Adrenal gland (tissue), 12 donors: Measurements from ENCODE around the gene ANKRD33B. TPM values are rescaled to one million over a fixed set of nuclear protein-coding genes. Genes with fewer than 3 reads are reported as not detected.

Experiments
- DNase-seq, 7 donors: peaks; one replicate each; pipeline ENCODE4 v3.0.0-alpha.2; 2019 to 2020
- H3K27ac ChIP-seq, 5 donors: fragments of 200-600 bp; sonication (generic) in 4 of 5; 1 replicate in 3 of 5; 2 replicates in 2 of 5; pipeline versions ENCODE4 v1.5.1 to v1.8.0; 2016 to 2020; ENCODE audit warnings: mild to moderate bottlenecking in 1 of 5
- H3K27me3 ChIP-seq: fragments of 200-600 bp; 2 replicates; pipeline ENCODE4 v1.8.0; 2021
- H3K36me3 ChIP-seq, 2 donors: fragments of 200-600 bp; replicated peaks in 1 of 2; 1 replicate in 1 of 2; 2 replicates in 1 of 2; pipeline versions ENCODE4 v1.5.1 to v1.8.0; 2018 to 2022
- H3K4me1 ChIP-seq, 2 donors: fragments of 200-600 bp; replicated peaks in 1 of 2; 1 replicate in 1 of 2; 2 replicates in 1 of 2; pipeline versions ENCODE4 v1.5.1 to v1.8.0; 2018 to 2021
- H3K4me3 ChIP-seq, 4 donors: fragments of 200-600 bp; sonication (generic) in 3 of 4; one replicate each; pipeline ENCODE4 v1.5.1; 2016 to 2018
- H3K9me3 ChIP-seq, 3 donors: fragments of 200-600 bp; sonication (generic) in 1 of 3; replicated peaks in 1 of 3; 1 replicate in 2 of 3; 2 replicates in 1 of 3; pipeline versions ENCODE4 v1.5.1 to v1.8.0; 2016 to 2021
- CTCF ChIP-seq, 6 experiments: fragments of 450-650 bp in 4 of 6; fragments of 200-600 bp in 2 of 6; sonication (generic) in 1 of 6; IDR thresholded peaks; 1 replicate in 5 of 6; 2 replicates in 1 of 6; pipeline versions ENCODE4 v1.5.1 to v1.8.0; 2016 to 2021; ENCODE audit warnings: antibody characterized with exemption in 6 of 6, mild to moderate bottlenecking in 2 of 6, moderate library complexity in 1 of 6
- POLR2A ChIP-seq, 2 donors: fragments of 450-650 bp; IDR thresholded peaks; one replicate each; pipeline ENCODE4 v1.6.1; 2017; ENCODE audit warnings: antibody characterized with exemption in 2 of 2, mild to moderate bottlenecking in 2 of 2, moderate library complexity in 1 of 2
- WGBS, 4 donors: extraction: QIAGEN DNeasy Blood & Tissue Kit in 2 of 4; methylation state at CpG; one replicate each; pipeline versions ENCODE4 v1.1.5 to v1.1.7; 2013 to 2017; 5-methylcytosine and 5-hydroxymethylcytosine counted together
- intact Hi-C, 2 donors: fragments of 100-400 bp; cut with DNase I; formaldehyde crosslinking; loops; one replicate each; pipeline versions ENCODE4 v1.14.1 to v1.15.0; 2022 to 2023
- polyA plus RNA-seq, 3 donors: library from polyadenylated mRNA; stranded (reverse); fragments of 200-250 nt in 2 of 3; fragments of 350-450 nt in 1 of 3; fragmentation: Illumina TruSeq in 1 of 3; extraction: RNeasy Lipid Tissue Mini Kit (QIAGEN cat#74804) in 1 of 3; gene quantifications; one replicate each; pipeline ENCODE4 v1.2.3, GENCODE V29; 2013 to 2014
- total RNA-seq, 9 donors: library from RNA; depleted of rRNA in 4 of 9; stranded (reverse); fragments of >200 nt in 4 of 9; fragments of 120-200 nt in 1 of 9; fragmentation: NEBNext Ultra II Directional in 1 of 9; extraction: Animal tissue kit (Norgen Biotek cat#: 25700) in 1 of 9; gene quantifications; one replicate each; pipeline versions ENCODE4 v1.1.0 to v1.2.4, GENCODE V29; 2013 to 2023
- donor health status: healthy with polysubstance abuse.
- donor health status: Bipolar disorder and iron deficiency.
- donor health status: DM: yes; HTN: yes; CAD: no.
- donor health status: DM: no; HTN: no; CAD: no.
- donor health status: DM: no; HTN: no; CAD: no.
- donor health status: DM: yes; HTN: yes; CAD: no.

Gene ANKRD33B
- total and polyA plus RNA-seq, 12 donors = 0.14 to 0.69 (median 0.23) TPM

DNA sequence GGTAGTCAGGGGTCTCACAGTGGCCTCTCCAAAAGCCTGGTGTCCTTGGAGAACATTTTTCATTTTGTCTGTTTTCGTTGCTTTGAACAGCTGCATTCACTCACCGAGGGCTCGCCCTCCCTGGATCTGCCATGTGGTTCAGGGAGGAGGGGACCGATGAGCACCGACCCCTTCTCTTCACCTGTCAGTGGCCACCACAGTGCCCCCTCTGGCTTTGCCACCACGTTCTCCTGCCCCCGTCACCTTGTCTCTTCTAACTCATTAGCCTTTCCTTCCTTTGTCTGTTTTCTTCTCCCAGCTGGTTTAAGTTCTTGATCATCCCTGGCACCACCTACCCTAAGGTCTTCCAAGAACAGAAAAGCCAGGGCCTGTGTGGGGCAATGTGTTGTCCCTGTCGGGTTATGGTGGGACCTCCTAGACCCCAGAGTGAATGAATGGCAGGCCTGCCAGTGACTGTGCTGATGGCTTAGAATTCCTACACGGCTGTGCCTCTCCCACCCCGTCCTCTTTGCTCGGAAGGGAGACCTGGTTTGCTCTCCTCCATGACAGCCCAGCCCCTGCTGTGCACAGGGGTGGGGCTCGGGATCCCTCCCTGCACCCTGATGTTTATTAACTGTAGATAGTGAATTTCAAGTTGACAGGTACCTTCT is 90.0 kb downstream of the ANKRD33B start:
- WGBS, 4 donors = 71 to 82% (median 73%) methylated on average over 9 to 12 of the region's 12 CpGs
- intact Hi-C loops = no loop called here
- Histone ChIP-seq H3K27ac (no peak overlapping the region), H3K27me3 (peaks cover 16% of the 10 kb centered on the region), H3K4me1 (no peaks in the 10 kb centered on the region), H3K36me3 (no peaks in the 10 kb centered on the region), H3K9me3 (no peaks in the 10 kb centered on the region), H3K4me3 (no peak overlapping the region)
- DNase-seq = no peak
- TF ChIP-seq POLR2A (IDR thresholded peaks at IDR 0.05) (no peak), CTCF (IDR thresholded peaks at IDR 0.05) (no peak)

GRCh38 chr5:10654566-10654965 is 90.7 kb downstream of the ANKRD33B start:
- intact Hi-C loops = no loop called here
- H3K9me3 ChIP-seq = no peaks in the 10 kb centered on the region
- peaks cover 11% of the 10 kb centered on the region for H3K27me3 ChIP-seq
- H3K36me3 ChIP-seq = no peaks in the 10 kb centered on the region
- DNase-seq = no peak
- no peak for TF ChIP-seq CTCF (IDR thresholded peaks at IDR 0.05)
- no peak for TF ChIP-seq POLR2A (IDR thresholded peaks at IDR 0.05)
- no peak overlapping the region for H3K4me3 ChIP-seq
- WGBS, 4 donors = 79 to 91% (median 88%) methylated on average over 12 to 13 of the region's 13 CpGs
- H3K27ac ChIP-seq = no peak overlapping the region
- no peaks in the 10 kb centered on the region for H3K4me1 ChIP-seq

DNA sequence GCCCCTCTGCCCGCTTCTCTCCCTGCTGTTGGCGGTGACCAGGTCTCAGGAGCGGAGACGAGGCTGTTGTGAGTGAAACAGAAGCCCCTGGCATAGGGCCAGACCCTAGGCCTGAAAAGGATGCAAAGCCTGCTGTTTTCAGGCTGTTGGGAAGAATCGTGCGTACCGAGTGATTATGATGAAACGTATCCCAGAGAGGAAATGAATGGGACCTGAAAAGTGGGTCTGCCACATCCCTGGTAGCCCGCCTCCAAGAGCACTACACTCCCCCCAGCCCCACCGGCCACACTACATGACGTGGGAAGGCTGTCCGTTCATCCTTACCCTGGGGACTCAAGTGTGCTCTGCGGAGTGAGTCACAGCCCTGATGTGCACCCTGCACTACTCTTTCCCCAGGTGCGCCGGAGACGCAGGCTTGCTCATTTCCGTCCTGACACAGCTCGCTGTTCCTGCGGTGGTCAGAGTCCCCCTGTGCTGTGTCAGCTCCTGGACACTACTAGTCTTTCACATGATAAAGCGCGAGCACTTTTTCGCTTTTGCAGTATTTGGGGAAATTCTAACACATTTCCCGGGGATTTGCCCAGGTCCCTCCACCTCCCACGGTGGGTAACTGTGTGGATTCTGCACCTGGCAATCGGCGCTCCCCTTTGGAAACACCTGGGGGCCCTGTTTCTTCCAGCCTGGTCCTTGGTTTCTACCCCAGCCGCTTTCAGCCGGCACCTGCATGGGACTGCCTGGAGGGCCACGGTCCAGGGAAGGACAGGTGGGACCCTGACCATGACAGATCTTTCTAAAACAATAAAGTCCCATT is 91.5 kb downstream of the ANKRD33B start:
- Histone ChIP-seq H3K27me3 (peaks cover 3% of the 10 kb centered on the region), H3K27ac (peak overlapping the region in 1 of 5 donors; percentile 15), H3K4me1 (no peaks in the 10 kb centered on the region), H3K4me3 (no peak overlapping the region), H3K36me3 (no peaks in the 10 kb centered on the region), H3K9me3 (no peaks in the 10 kb centered on the region)
- intact Hi-C loops = no loop called here
- no peak for DNase-seq
- TF ChIP-seq CTCF (IDR thresholded peaks at IDR 0.05) (no peak), POLR2A (IDR thresholded peaks at IDR 0.05) (no peak)
- 79 to 88% (median 80%) methylated on average over 23 to 29 of the region's 29 CpGs for WGBS, 4 donors

GRCh38 chr5:10655972-10656830 is 92.3 kb downstream of the ANKRD33B start:
- no peaks in the 10 kb centered on the region for H3K36me3 ChIP-seq
- 79 to 86% (median 84%) methylated on average over 15 to 18 of the region's 18 CpGs for WGBS, 4 donors
- TF ChIP-seq POLR2A (IDR thresholded peaks at IDR 0.05) = no peak
- TF ChIP-seq CTCF (IDR thresholded peaks at IDR 0.05) = no peak
- no peaks in the 10 kb centered on the region for H3K27me3 ChIP-seq
- no peak for DNase-seq
- no peak overlapping the region for H3K27ac ChIP-seq
- H3K9me3 ChIP-seq = no peaks in the 10 kb centered on the region
- no peaks in the 10 kb centered on the region for H3K4me1 ChIP-seq
- intact Hi-C loops = no loop called here
- no peak overlapping the region for H3K4me3 ChIP-seq
